HL-60 (cell line): Measurements from ENCODE around the gene CNGB1.
"Not testable (repeated sequence)": the region's sequence is repeated elsewhere in the genome, so short reads cannot be mapped to it uniquely, and the experiment has no call there.

Experiments used
- DNase-seq, 2 experiments: peaks; one replicate each; pipeline ENCODE4 v3.0.0-alpha.2; 2010 to 2020; ENCODE audit warnings: low read depth in 1 of 2, low spot score in 1 of 2
- H3K27ac ChIP-seq: fragments of 250-450 bp; sonication (Bioruptor Pico); replicated peaks from 2 replicates; pipeline ENCODE4 v1.5.1; 2020; ENCODE audit warnings: mild to moderate bottlenecking, moderate library complexity
- H3K27me3 ChIP-seq: fragments of 250-450 bp; sonication (Bioruptor Pico); 2 replicates; pipeline ENCODE4 v1.5.1; 2021; ENCODE audit warnings: mild to moderate bottlenecking, moderate library complexity; ENCODE audit not compliant: insufficient read depth, poor library complexity, severe bottlenecking
- H3K4me3 ChIP-seq: replicated peaks from 2 replicates; pipeline ENCODE4 v1.5.1; 2011; ENCODE audit warnings: mild to moderate bottlenecking, control low read depth, low read length; ENCODE audit not compliant: insufficient read depth
- CTCF ChIP-seq: IDR thresholded peaks from one replicate; pipeline ENCODE4 v1.5.1; 2011; ENCODE audit warnings: low read length, control low read depth, inconsistent platforms; ENCODE audit not compliant: insufficient read depth
- GABPA ChIP-seq: IDR thresholded peaks from 2 replicates; pipeline ENCODE4 v1.6.1; 2012; ENCODE audit warnings: low read depth
- POLR2AphosphoS5 ChIP-seq: IDR thresholded peaks from 2 replicates; pipeline ENCODE4 v1.6.1; 2012; ENCODE audit warnings: low read depth
- REST ChIP-seq: IDR thresholded peaks from 2 replicates; pipeline ENCODE4 v1.6.1; 2012; ENCODE audit warnings: low read depth; ENCODE audit not compliant: insufficient replicate concordance
- SPI1 ChIP-seq: IDR thresholded peaks from 2 replicates; pipeline ENCODE4 v1.6.1; 2012; ENCODE audit warnings: low read depth, mild to moderate bottlenecking, borderline replicate concordance

Gene CNGB1

GRCh38 chr16:57897053-57897784 lies 73.7 kb downstream of the CNGB1 start:
- DNase-seq, result no peak
- Histone ChIP-seq H3K27me3 (no peaks in the 10 kb centered on the region), H3K27ac (no peak overlapping the region), H3K4me3 (no peak overlapping the region)
- TF ChIP-seq CTCF, result no peak
- TF ChIP-seq SPI1, result no peak
- TF ChIP-seq POLR2AphosphoS5, result no peak
- TF ChIP-seq REST, result no peak
- no peak for TF ChIP-seq GABPA

GRCh38 chr16:57895081-57895547 lies 75.8 kb downstream of the CNGB1 start:
- not testable (repeated sequence) for H3K27me3 ChIP-seq, H3K27ac ChIP-seq, DNase-seq, H3K4me3 ChIP-seq

- DNase-seq, result no peak
- TF ChIP-seq SPI1 (no peak), REST (no peak), CTCF (no peak), GABPA (no peak), POLR2AphosphoS5 (no peak)
- H3K27ac ChIP-seq, result peak overlapping the region; percentile 53; the same call in 1 of the 2 replicates
- H3K27me3 ChIP-seq, result no peaks in the 10 kb centered on the region
- no peak overlapping the region for H3K4me3 ChIP-seq
Observed at GRCh38 chr16:57894390-57895080, 76.4 kb downstream of the CNGB1 start.

- H3K27ac ChIP-seq, result peak overlapping the region; percentile 53
Observed at GRCh38 chr16:57893559-57894389, 77.2 kb downstream of the CNGB1 start.

More at GRCh38 chr16:57893559-57894389, 77.2 kb downstream of the CNGB1 start:
- H3K4me3 ChIP-seq, result no peak overlapping the region; the same call in 1 of the 2 replicates
- no peaks in the 10 kb centered on the region for H3K27me3 ChIP-seq
- TF ChIP-seq GABPA (no peak), SPI1 (peak; percentile 37; the same call in 1 of the 2 replicates), POLR2AphosphoS5 (peak; percentile 25; the same call in 1 of the 2 replicates)
- DNase-seq, result peak; percentile 28 to 72
